Measurements from ENCODE around the gene AMIGO3. TPM values are rescaled to one million over a fixed set of nuclear protein-coding genes. Genes with fewer than 3 reads are reported as not detected.

The AMIGO3 gene
- total and polyA plus RNA-seq, 12 donors = 0.28 to 3.0 (median 1.2) TPM; not detected in 4

GRCh38 chr3:49722896-49723295 lies 3.4 kb upstream of the AMIGO3 start:
- peaks cover 0 to 44% of the 10 kb centered on the region in 2 donors for H3K36me3 ChIP-seq (replicated peaks in 1 of 2)

GRCh38 chr3:49721896-49722781 lies 2.7 kb upstream of the AMIGO3 start:
- TF ChIP-seq CTCF (IDR thresholded peaks at IDR 0.05) = no peak
- no peak for TF ChIP-seq POLR2A (IDR thresholded peaks at IDR 0.05)
- Histone ChIP-seq H3K36me3 (replicated peaks in 1 of 2) (peaks cover 0 to 36% of the 10 kb centered on the region in 2 donors), H3K27ac (peak overlapping the region in 2 of 5 donors; percentile 97 to 99), H3K9me3 (replicated peaks in 1 of 3) (no peaks in the 10 kb centered on the region), H3K4me3 (peak overlapping the region in 1 of 4 donors; percentile 95), H3K4me1 (replicated peaks in 1 of 2) (peaks cover 14 to 32% of the 10 kb centered on the region in 2 donors), H3K27me3 (no peaks in the 10 kb centered on the region)
- intact Hi-C loops (cut with DNase I) = no loop called here
- peak in 1 of 7 donors; percentile 21 for DNase-seq
- WGBS, 4 donors = 82 to 89% (median 85%) methylated on average over 5 to 26 of the region's 26 CpGs

More at GRCh38 chr3:49722896-49723295, 3.4 kb upstream of the AMIGO3 start:
- TF ChIP-seq POLR2A (IDR thresholded peaks at IDR 0.05) (no peak), CTCF (IDR thresholded peaks at IDR 0.05) (no peak)
- intact Hi-C loops (cut with DNase I) = no loop called here
- 59 to 73% (median 60%) methylated on average over 8 of the region's 8 CpGs for WGBS, 4 donors
- Histone ChIP-seq H3K4me1 (replicated peaks in 1 of 2) (peaks cover 14 to 32% of the 10 kb centered on the region in 2 donors), H3K27ac (peak overlapping the region; percentile 62 to 99 (median 95)), H3K9me3 (replicated peaks in 1 of 3) (no peaks in the 10 kb centered on the region), H3K4me3 (peak overlapping the region in 3 of 4 donors; percentile 95 to 100 (median 96)), H3K27me3 (no peaks in the 10 kb centered on the region)
- DNase-seq = peak in 4 of 7 donors; percentile 31 to 44 (median 38)

- Histone ChIP-seq H3K9me3 (replicated peaks in 1 of 3) (no peaks in the 10 kb centered on the region), H3K27ac (no peak overlapping the region), H3K27me3 (no peaks in the 10 kb centered on the region), H3K36me3 (replicated peaks in 1 of 2) (peaks cover 0 to 30% of the 10 kb centered on the region in 2 donors), H3K4me3 (no peak overlapping the region), H3K4me1 (replicated peaks in 1 of 2) (peaks cover 14 to 32% of the 10 kb centered on the region in 2 donors)
- peak in 1 of 7 donors; percentile 16 for DNase-seq
- TF ChIP-seq CTCF (IDR thresholded peaks at IDR 0.05) = no peak
- TF ChIP-seq POLR2A (IDR thresholded peaks at IDR 0.05) = no peak
- intact Hi-C loops (cut with DNase I) = no loop called here
- 74 to 100% (median 78%) methylated on average over 1 to 9 of the region's 9 CpGs; no CpG with 5 or more reads in 1 of the 4 donors for WGBS, 4 donors
Observed at GRCh38 chr3:49721596-49721895, 2.1 kb upstream of the AMIGO3 start.

- no peaks in the 10 kb centered on the region for H3K27me3 ChIP-seq
- peak in 1 of 7 donors; percentile 13 for DNase-seq
- H3K4me1 ChIP-seq (replicated peaks in 1 of 2) = peaks cover 14 to 32% of the 10 kb centered on the region in 2 donors
- intact Hi-C loops (cut with DNase I) = no loop called here
- 64 to 73% (median 67%) methylated on average over 4 of the region's 4 CpGs for WGBS, 4 donors
- no peaks in the 10 kb centered on the region for H3K9me3 ChIP-seq (replicated peaks in 1 of 3)
- H3K4me3 ChIP-seq = no peak overlapping the region
- TF ChIP-seq CTCF (IDR thresholded peaks at IDR 0.05) = no peak
- TF ChIP-seq POLR2A (IDR thresholded peaks at IDR 0.05) = peak in 1 of 2 donors; percentile 5
- peaks cover 0 to 26% of the 10 kb centered on the region in 2 donors for H3K36me3 ChIP-seq (replicated peaks in 1 of 2)
- no peak overlapping the region for H3K27ac ChIP-seq
Observed at GRCh38 chr3:49720855-49721595, 1.5 kb upstream of the AMIGO3 start.

Measured in adrenal gland (tissue), 12 donors.